Body of pancreas (tissue), 4 donors: ENCODE results near the gene TJP3. TPM values are rescaled to one million over a fixed set of nuclear protein-coding genes. Genes with fewer than 3 reads are reported as not detected.
"Not testable (repeated sequence)": the region's sequence is repeated elsewhere in the genome, so short reads cannot be mapped to it uniquely, and the experiment has no call there.

Experiments used
- ATAC-seq: fragments of 150-250 bp; one replicate; pipeline ENCODE4 v1.9.1; 2016
- DNase-seq, 4 donors: peaks; one replicate each; pipeline ENCODE4 v3.0.0-alpha.2; 2019
- H3K27ac ChIP-seq, 4 donors: fragments of 200-600 bp; sonication (generic); 1 replicate in 3 of 4; 2 replicates in 1 of 4; pipeline versions ENCODE4 v1.5.1 to v1.6.1; 2016 to 2019; ENCODE audit warnings: mild to moderate bottlenecking in 1 of 4, mixed read lengths in 1 of 4, moderate library complexity in 1 of 4
- H3K27me3 ChIP-seq, 2 donors: fragments of 200-600 bp; sonication (generic); one replicate each; pipeline ENCODE4 v1.6.0; 2016; ENCODE audit warnings: mild to moderate bottlenecking in 1 of 2
- H3K36me3 ChIP-seq, 2 donors: fragments of 200-600 bp; sonication (generic); replicated peaks in 1 of 2; 2 replicates each; pipeline ENCODE4 v1.5.1; 2016; ENCODE audit warnings: low read depth in 2 of 2; ENCODE audit not compliant: insufficient read depth in 1 of 2
- H3K4me1 ChIP-seq: fragments of 200-600 bp; sonication (generic); one replicate; pipeline ENCODE4 v1.6.0; 2016
- H3K4me3 ChIP-seq, 2 donors: fragments of 200-600 bp; sonication (generic); 1 replicate in 1 of 2; 2 replicates in 1 of 2; pipeline ENCODE4 v1.5.1; 2016 to 2019
- H3K9me3 ChIP-seq, 3 donors: fragments of 200-600 bp; sonication (generic); 1 replicate in 2 of 3; 2 replicates in 1 of 3; pipeline ENCODE4 v1.5.1; 2016
- POLR2A ChIP-seq, 3 donors: fragments of 450-650 bp; IDR thresholded peaks; one replicate each; pipeline ENCODE4 v1.6.1; 2016; ENCODE audit warnings: antibody characterized with exemption in 3 of 3, mild to moderate bottlenecking in 2 of 3
- WGBS, 2 donors: methylation state at CpG; one replicate each; pipeline ENCODE4 v1.1.5; 2017; 5-methylcytosine and 5-hydroxymethylcytosine counted together
- intact Hi-C: fragments of 100-400 bp; cut with DNase I; formaldehyde crosslinking; loops from one replicate; pipeline ENCODE4 v1.15.1; 2023
- total RNA-seq, 2 donors: library from RNA; depleted of rRNA; stranded (reverse); fragments of >200 nt; gene quantifications; one replicate each; pipeline ENCODE4 v1.1.0, GENCODE V29; 2016
- TF ChIP-seq, protein P1 (sequence below), 7 experiments: fragments of 450-650 bp in 4 of 7; fragments of 200-600 bp in 3 of 7; sonication (generic) in 3 of 7; IDR thresholded peaks; one replicate each; pipeline ENCODE4 v1.5.1; 2016 to 2019; ENCODE audit warnings: antibody characterized with exemption in 7 of 7

TJP3 gene
- total RNA-seq, 2 donors from 2014 or later, result 15.8 to 21.4 TPM

GRCh38 chr19:3665681-3666544, 42.3 kb upstream of the TJP3 start:
- no peak overlapping the region for H3K4me3 ChIP-seq
- intact Hi-C loops, result loop anchor here (5.0 kb wide), 2 partner anchors 41 to 156 kb away; partner anchors contain the start of gene TJP3
- no peak overlapping the region for H3K27ac ChIP-seq
- H3K4me1 ChIP-seq, result peaks cover 6% of the 10 kb centered on the region
- TF ChIP-seq, protein P1, sequence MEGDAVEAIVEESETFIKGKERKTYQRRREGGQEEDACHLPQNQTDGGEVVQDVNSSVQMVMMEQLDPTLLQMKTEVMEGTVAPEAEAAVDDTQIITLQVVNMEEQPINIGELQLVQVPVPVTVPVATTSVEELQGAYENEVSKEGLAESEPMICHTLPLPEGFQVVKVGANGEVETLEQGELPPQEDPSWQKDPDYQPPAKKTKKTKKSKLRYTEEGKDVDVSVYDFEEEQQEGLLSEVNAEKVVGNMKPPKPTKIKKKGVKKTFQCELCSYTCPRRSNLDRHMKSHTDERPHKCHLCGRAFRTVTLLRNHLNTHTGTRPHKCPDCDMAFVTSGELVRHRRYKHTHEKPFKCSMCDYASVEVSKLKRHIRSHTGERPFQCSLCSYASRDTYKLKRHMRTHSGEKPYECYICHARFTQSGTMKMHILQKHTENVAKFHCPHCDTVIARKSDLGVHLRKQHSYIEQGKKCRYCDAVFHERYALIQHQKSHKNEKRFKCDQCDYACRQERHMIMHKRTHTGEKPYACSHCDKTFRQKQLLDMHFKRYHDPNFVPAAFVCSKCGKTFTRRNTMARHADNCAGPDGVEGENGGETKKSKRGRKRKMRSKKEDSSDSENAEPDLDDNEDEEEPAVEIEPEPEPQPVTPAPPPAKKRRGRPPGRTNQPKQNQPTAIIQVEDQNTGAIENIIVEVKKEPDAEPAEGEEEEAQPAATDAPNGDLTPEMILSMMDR (IDR thresholded peaks at IDR 0.05), result peak; percentile 82 to 96 (median 94)
- no peak for TF ChIP-seq POLR2A (IDR thresholded peaks at IDR 0.05)
- DNase-seq (peak; percentile 48 to 74 (median 66)), ATAC-seq (peak; percentile 73)
- no peaks in the 10 kb centered on the region for H3K27me3 ChIP-seq
- WGBS, 2 donors, result 28 to 64% methylated on average over 7 to 40 of the region's 40 CpGs
- no peaks in the 10 kb centered on the region for H3K9me3 ChIP-seq
- H3K36me3 ChIP-seq, result peaks cover 0 to 3% of the 10 kb centered on the region in 2 donors

DNA sequence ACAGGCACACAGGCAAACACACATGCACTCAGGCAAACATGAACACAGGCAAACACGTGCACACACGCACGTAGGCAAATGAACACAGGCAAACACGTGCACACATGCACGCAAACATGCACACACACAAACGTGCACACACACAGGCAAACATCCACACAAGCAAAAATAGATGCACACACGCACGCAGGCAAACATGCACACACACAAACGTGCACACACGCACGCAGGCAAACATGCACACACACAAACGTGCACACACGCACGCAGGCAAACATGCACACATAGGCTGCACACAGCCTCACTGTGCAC, 41.7 kb upstream of the TJP3 start:
- H3K4me1 ChIP-seq, result peaks cover 12% of the 10 kb centered on the region
- intact Hi-C loops, result loop anchor here (5.0 kb wide), 2 partner anchors 41 to 156 kb away; partner anchors contain the start of gene TJP3
- ATAC-seq, H3K36me3 ChIP-seq, H3K27ac ChIP-seq, H3K9me3 ChIP-seq, H3K27me3 ChIP-seq, DNase-seq, H3K4me3 ChIP-seq: not testable (repeated sequence)
- WGBS, 2 donors, result 77 to 86% methylated on average over 9 to 14 of the region's 14 CpGs

DNA sequence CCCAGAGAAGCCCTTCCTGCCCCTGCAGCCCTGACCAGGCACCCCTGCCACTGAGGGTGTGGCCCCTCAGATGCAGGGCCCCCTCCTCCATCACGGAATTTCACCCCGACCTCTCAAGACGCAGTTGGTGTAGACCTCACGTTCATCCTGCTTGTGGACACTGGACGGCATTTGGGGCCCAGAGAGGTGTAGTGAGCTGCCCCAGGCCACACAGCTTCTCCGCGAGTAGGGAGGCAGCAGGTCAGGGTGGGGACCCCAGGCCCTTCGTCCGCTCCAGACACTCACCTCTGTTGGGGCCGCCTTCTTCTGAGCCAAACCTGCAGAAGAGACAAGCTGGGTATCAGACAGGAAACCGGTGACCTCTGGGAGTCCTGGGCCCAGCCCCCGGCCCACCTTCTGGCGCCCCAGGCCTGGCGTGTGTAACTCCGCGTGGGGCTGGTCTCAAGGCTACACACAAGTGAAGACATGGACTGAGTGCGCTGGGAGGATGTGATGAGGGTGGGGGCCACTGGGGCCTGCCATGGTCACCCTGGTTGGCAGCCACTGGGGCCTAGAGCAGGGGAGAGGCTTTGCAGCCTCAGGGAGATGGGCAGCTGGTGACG, 41.0 kb upstream of the TJP3 start:
- Histone ChIP-seq H3K27me3 (no peaks in the 10 kb centered on the region), H3K4me3 (no peak overlapping the region), H3K27ac (no peak overlapping the region), H3K36me3 (peaks cover 0 to 3% of the 10 kb centered on the region in 2 donors), H3K9me3 (no peaks in the 10 kb centered on the region), H3K4me1 (peaks cover 12% of the 10 kb centered on the region)
- ATAC-seq (no peak), DNase-seq (no peak)
- 86 to 100% methylated on average over 5 to 16 of the region's 18 CpGs for WGBS, 2 donors
- intact Hi-C loops, result loop anchor here (5.0 kb wide), 2 partner anchors 40 to 155 kb away; partner anchors contain the start of gene TJP3
- TF ChIP-seq, protein P1 (IDR thresholded peaks at IDR 0.05), result no peak
- no peak for TF ChIP-seq POLR2A (IDR thresholded peaks at IDR 0.05)

GRCh38 chr19:3667766-3668165, 40.4 kb upstream of the TJP3 start:
- Histone ChIP-seq H3K27me3 (no peaks in the 10 kb centered on the region), H3K36me3 (peaks cover 0 to 2% of the 10 kb centered on the region in 2 donors), H3K4me3 (no peak overlapping the region), H3K27ac (no peak overlapping the region), H3K4me1 (peaks cover 12% of the 10 kb centered on the region), H3K9me3 (no peaks in the 10 kb centered on the region)
- no peak for DNase-seq
- TF ChIP-seq POLR2A (IDR thresholded peaks at IDR 0.05), result no peak
- TF ChIP-seq, protein P1 (IDR thresholded peaks at IDR 0.05), result no peak
- intact Hi-C loops, result loop anchor here (5.0 kb wide), 2 partner anchors 40 to 155 kb away; partner anchors contain the start of gene TJP3
- WGBS, 2 donors, result 88% methylated on average over 14 of the region's 17 CpGs; no CpG with 5 or more reads in 1 of the 2 donors
- ATAC-seq, result no peak

- TF ChIP-seq POLR2A (IDR thresholded peaks at IDR 0.05), result no peak
- TF ChIP-seq, protein P1 (IDR thresholded peaks at IDR 0.05), result no peak
- ATAC-seq (no peak), DNase-seq (no peak)
- Histone ChIP-seq H3K9me3 (no peaks in the 10 kb centered on the region), H3K4me3 (no peak overlapping the region), H3K36me3 (no peaks in the 10 kb centered on the region), H3K27ac (no peak overlapping the region), H3K4me1 (peaks cover 12% of the 10 kb centered on the region), H3K27me3 (no peaks in the 10 kb centered on the region)
- WGBS, 2 donors, result 85 to 87% methylated on average over 17 to 30 of the region's 34 CpGs
- intact Hi-C loops, result loop anchor here (5.0 kb wide), 2 partner anchors 39 to 154 kb away; partner anchors contain the start of gene TJP3
Observed at GRCh38 chr19:3668331-3669081, 39.7 kb upstream of the TJP3 start.
